ENCODE measurements around the gene TUNAR.

TUNAR gene

GRCh38 chr14:95931384-95931783, 54.8 kb downstream of the TUNAR start:
- ChIA-PET POLR2A (no interaction called here), CTCF (no interaction called here)
- no peak for DNase-seq (ENCODE audit: extremely low spot score)
- TF ChIP-seq L3MBTL2 (conservative IDR thresholded peaks at IDR 0.05) (no peak), LEF1 (IDR thresholded peaks at IDR 0.05; ENCODE audit: borderline replicate concordance) (no peak), PKNOX1 (IDR thresholded peaks at IDR 0.05) (no peak), ZNF384 (IDR thresholded peaks at IDR 0.05) (no peak), FOXM1 (IDR thresholded peaks at IDR 0.05; ENCODE audit: borderline replicate concordance) (no peak), FOXK2 (IDR thresholded peaks at IDR 0.05) (no peak), SUZ12 (IDR thresholded peaks at IDR 0.05) (no peak), CTBP1 (IDR thresholded peaks at IDR 0.05; ENCODE audit: borderline replicate concordance) (no peak), HDGF (IDR thresholded peaks at IDR 0.05; ENCODE audit: borderline replicate concordance) (no peak), FOXA1 (IDR thresholded peaks at IDR 0.05) (no peak), SP1 (IDR thresholded peaks at IDR 0.05) (no peak), ELF4 (IDR thresholded peaks at IDR 0.05) (no peak), NFRKB (IDR thresholded peaks at IDR 0.05) (no peak), BHLHE40 (IDR thresholded peaks at IDR 0.05; ENCODE audit: borderline replicate concordance) (no peak)

DNA sequence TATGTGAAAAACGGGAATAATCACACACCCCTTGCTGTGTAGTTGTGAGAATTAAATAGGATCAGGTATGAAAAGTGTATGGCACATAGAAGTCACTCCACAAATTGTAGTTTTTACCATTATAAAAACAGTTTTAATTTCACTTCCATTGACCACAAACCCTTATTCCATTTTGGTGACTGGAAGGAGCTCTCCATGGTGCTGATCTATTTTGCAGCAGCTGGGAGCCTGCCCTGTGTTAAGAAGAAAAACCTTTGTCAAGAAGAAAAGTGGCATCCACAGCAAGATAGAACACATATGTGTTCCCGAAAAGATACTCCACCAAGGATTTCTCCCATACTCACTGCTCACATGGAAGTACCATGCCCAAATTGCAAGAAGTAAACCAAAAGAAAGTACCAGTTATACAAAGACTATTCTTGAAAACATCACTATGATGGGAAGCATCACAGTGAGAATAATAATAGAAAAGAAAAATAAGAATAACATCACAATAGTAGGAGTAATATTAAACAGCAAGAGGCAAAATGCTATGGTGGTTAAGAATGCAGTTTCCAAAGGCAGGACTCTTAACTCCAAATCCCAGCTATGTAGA, 58.7 kb downstream of the TUNAR start:
- ChIA-PET POLR2A (no interaction called here), CTCF (no interaction called here)
- TF ChIP-seq ZNF384 (IDR thresholded peaks at IDR 0.05), result no peak
- TF ChIP-seq TARDBP (IDR thresholded peaks at IDR 0.05), result no peak
- no peak for TF ChIP-seq PKNOX1 (IDR thresholded peaks at IDR 0.05)
- TF ChIP-seq BHLHE40 (IDR thresholded peaks at IDR 0.05; ENCODE audit: borderline replicate concordance), result no peak
- peak; percentile 16 for DNase-seq (ENCODE audit: extremely low spot score)

DNA sequence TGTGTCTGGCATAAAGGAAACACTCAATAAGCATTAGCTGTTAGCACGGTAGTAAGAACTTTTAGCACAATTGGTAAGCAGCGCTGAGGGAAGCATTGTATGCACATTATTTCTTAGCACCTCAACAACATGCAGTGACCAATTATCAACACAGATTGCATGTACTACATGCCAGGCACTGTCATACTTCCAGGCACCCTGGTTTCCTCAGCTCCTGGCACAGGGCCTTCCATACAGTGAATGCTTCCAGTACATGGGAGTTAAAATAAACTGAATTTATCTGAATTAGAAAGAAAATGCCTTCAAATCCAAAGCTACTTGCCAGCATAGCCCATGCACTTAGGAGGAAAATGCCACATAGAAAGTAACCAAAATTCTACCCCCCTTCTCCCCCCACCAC, 59.4 kb downstream of the TUNAR start:
- TF ChIP-seq L3MBTL2 (conservative IDR thresholded peaks at IDR 0.05), result no peak
- no peak for TF ChIP-seq TARDBP (IDR thresholded peaks at IDR 0.05)
- no peak for TF ChIP-seq FOXM1 (IDR thresholded peaks at IDR 0.05; ENCODE audit: borderline replicate concordance)
- TF ChIP-seq NFRKB (IDR thresholded peaks at IDR 0.05), result no peak
- TF ChIP-seq CTBP1 (IDR thresholded peaks at IDR 0.05; ENCODE audit: borderline replicate concordance), result no peak
- no peak for TF ChIP-seq FOXK2 (IDR thresholded peaks at IDR 0.05)
- no peak for TF ChIP-seq PKNOX1 (IDR thresholded peaks at IDR 0.05)
- TF ChIP-seq ARNT (IDR thresholded peaks at IDR 0.05), result no peak
- TF ChIP-seq BHLHE40 (IDR thresholded peaks at IDR 0.05; ENCODE audit: borderline replicate concordance), result no peak
- TF ChIP-seq SUZ12 (IDR thresholded peaks at IDR 0.05), result no peak
- TF ChIP-seq ZNF384 (IDR thresholded peaks at IDR 0.05), result no peak
- TF ChIP-seq FOXA1 (IDR thresholded peaks at IDR 0.05), result no peak
- TF ChIP-seq HDGF (IDR thresholded peaks at IDR 0.05; ENCODE audit: borderline replicate concordance), result no peak
- no peak for TF ChIP-seq ELF4 (IDR thresholded peaks at IDR 0.05)
- TF ChIP-seq SP1 (IDR thresholded peaks at IDR 0.05), result no peak
- no peak for TF ChIP-seq LEF1 (IDR thresholded peaks at IDR 0.05; ENCODE audit: borderline replicate concordance)
- no peak for DNase-seq (ENCODE audit: extremely low spot score)
- ChIA-PET POLR2A (no interaction called here), CTCF (no interaction called here)

- POLR2A ChIA-PET, result no interaction called here
- DNase-seq (ENCODE audit: extremely low spot score), result no peak
These were observed 62.7 kb downstream of the TUNAR start for GRCh38 chr14:95939335-95939734.

DNA sequence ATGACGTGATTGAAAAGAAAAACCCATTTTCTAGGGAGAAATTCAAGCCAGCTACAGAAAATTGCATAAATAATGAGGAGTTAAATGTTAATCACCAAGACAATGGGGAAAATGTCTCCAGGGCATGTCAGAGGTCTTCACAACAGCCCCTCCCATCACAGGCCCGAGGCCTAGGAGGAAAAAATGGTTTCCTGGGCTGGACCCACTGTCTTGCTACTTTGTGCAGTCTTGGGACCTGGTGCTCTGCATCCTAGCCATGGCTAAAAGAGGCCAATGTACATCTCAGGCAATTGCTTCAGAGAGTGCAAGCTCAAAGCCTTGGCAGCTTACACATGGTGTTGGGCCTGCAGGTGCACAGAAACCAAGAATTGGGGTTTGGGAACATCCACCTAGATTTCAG, 65.3 kb downstream of the TUNAR start:
- no peak for DNase-seq (ENCODE audit: extremely low spot score)
- CTCF ChIA-PET, result no interaction called here
- no peak for TF ChIP-seq HDGF (IDR thresholded peaks at IDR 0.05; ENCODE audit: borderline replicate concordance)
- TF ChIP-seq BHLHE40 (IDR thresholded peaks at IDR 0.05; ENCODE audit: borderline replicate concordance), result no peak
- no peak for TF ChIP-seq CTBP1 (IDR thresholded peaks at IDR 0.05; ENCODE audit: borderline replicate concordance)
- TF ChIP-seq LEF1 (IDR thresholded peaks at IDR 0.05; ENCODE audit: borderline replicate concordance), result no peak
- TF ChIP-seq SP1 (IDR thresholded peaks at IDR 0.05), result no peak
- no peak for TF ChIP-seq L3MBTL2 (conservative IDR thresholded peaks at IDR 0.05)
- TF ChIP-seq ZNF384 (IDR thresholded peaks at IDR 0.05), result no peak
- TF ChIP-seq ARNT (IDR thresholded peaks at IDR 0.05), result no peak
- TF ChIP-seq TARDBP (IDR thresholded peaks at IDR 0.05), result no peak
- no peak for TF ChIP-seq ELF4 (IDR thresholded peaks at IDR 0.05)
- no peak for TF ChIP-seq FOXK2 (IDR thresholded peaks at IDR 0.05)
- no peak for TF ChIP-seq FOXM1 (IDR thresholded peaks at IDR 0.05; ENCODE audit: borderline replicate concordance)
- no peak for TF ChIP-seq SUZ12 (IDR thresholded peaks at IDR 0.05)
- TF ChIP-seq FOXA1 (IDR thresholded peaks at IDR 0.05), result no peak
- TF ChIP-seq NFRKB (IDR thresholded peaks at IDR 0.05), result no peak
- TF ChIP-seq PKNOX1 (IDR thresholded peaks at IDR 0.05), result no peak
- POLR2A ChIA-PET, result no interaction called here

More at GRCh38 chr14:95939335-95939734, 62.7 kb downstream of the TUNAR start:
- TF ChIP-seq ELF4 (IDR thresholded peaks at IDR 0.05) (no peak), HDGF (IDR thresholded peaks at IDR 0.05; ENCODE audit: borderline replicate concordance) (no peak), FOXA1 (IDR thresholded peaks at IDR 0.05) (no peak)
- CTCF ChIA-PET, result no interaction called here

DNA sequence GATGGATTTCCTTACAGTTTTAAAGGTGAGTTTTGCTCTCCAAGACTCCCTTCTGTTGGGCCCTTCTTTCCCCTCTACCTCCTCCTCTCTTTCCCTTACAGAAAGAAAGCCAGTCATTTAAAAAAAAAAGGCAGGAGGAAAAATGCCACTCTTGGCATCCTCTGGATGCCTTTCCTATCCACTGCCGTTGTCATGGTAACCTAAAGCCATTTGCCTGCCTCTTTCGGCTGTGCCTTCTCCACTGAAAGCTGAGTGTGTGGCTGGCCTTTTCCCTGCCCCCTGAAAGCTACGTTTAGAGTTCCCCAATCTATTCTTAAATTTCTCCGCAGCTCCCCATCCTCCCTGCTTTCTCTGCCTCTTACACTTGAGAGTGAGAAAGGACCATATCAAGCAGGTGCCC, 67.1 kb downstream of the TUNAR start:
- TF ChIP-seq ARNT (IDR thresholded peaks at IDR 0.05) (no peak), HDGF (IDR thresholded peaks at IDR 0.05; ENCODE audit: borderline replicate concordance) (no peak), ELF4 (IDR thresholded peaks at IDR 0.05) (no peak)
- ChIA-PET POLR2A (no interaction called here), CTCF (no interaction called here)
- DNase-seq (ENCODE audit: extremely low spot score), result no peak
